NCI-H460 (cell line): ENCODE measurements around the gene LMX1B. TPM values are rescaled to one million over a fixed set of nuclear protein-coding genes. Genes with fewer than 3 reads are reported as not detected.
"Not testable (repeated sequence)": the region's sequence is repeated elsewhere in the genome, so short reads cannot be mapped to it uniquely, and the experiment has no call there.

Source experiments
- DNase-seq: peaks from one replicate; pipeline ENCODE4 v3.0.0-alpha.2; 2016; ENCODE audit warnings: low read depth; ENCODE audit errors: extremely low read depth
- total RNA-seq: library from RNA; depleted of rRNA; stranded (reverse); fragments of >200 nt; shearing (Covaris generic); gene quantifications from 2 replicates; pipeline ENCODE4 v1.2.3, GENCODE V29; 2014

LMX1B gene
- total RNA-seq, 1 experiment from 2014 or later: 1.9 TPM

GRCh38 chr9:126652140-126652582 lies 38.4 kb downstream of the LMX1B start:
- no peak for DNase-seq

- no peak for DNase-seq
Observed at GRCh38 chr9:126654124-126654523, 40.4 kb downstream of the LMX1B start.

GRCh38 chr9:126656214-126656613 lies 42.5 kb downstream of the LMX1B start:
- not testable (repeated sequence) for DNase-seq

- no peak for DNase-seq
Observed at GRCh38 chr9:126658201-126658825, 44.6 kb downstream of the LMX1B start.

GRCh38 chr9:126658956-126659555 lies 45.3 kb downstream of the LMX1B start:
- DNase-seq: no peak

GRCh38 chr9:126661122-126661520 lies 47.4 kb downstream of the LMX1B start:
- no peak for DNase-seq

GRCh38 chr9:126661521-126662251 lies 48.0 kb downstream of the LMX1B start:
- DNase-seq: no peak

- no peak for DNase-seq
Observed at GRCh38 chr9:126663661-126664072, 49.9 kb downstream of the LMX1B start.

- no peak for DNase-seq
Observed at GRCh38 chr9:126664900-126665643, 51.3 kb downstream of the LMX1B start.

GRCh38 chr9:126665644-126666035 lies 51.9 kb downstream of the LMX1B start:
- no peak for DNase-seq

GRCh38 chr9:126666155-126666803 lies 52.6 kb downstream of the LMX1B start:
- DNase-seq: no peak

- no peak for DNase-seq
Observed at GRCh38 chr9:126667190-126668055, 53.7 kb downstream of the LMX1B start.

GRCh38 chr9:126668058-126668457 lies 54.3 kb downstream of the LMX1B start:
- DNase-seq: no peak

GRCh38 chr9:126669108-126669507 lies 55.4 kb downstream of the LMX1B start:
- DNase-seq: no peak

- DNase-seq: no peak
Observed at GRCh38 chr9:126670270-126670669, 56.5 kb downstream of the LMX1B start.

GRCh38 chr9:126671381-126671831 lies 57.7 kb downstream of the LMX1B start:
- DNase-seq: no peak

GRCh38 chr9:126671983-126672382 lies 58.3 kb downstream of the LMX1B start:
- no peak for DNase-seq

- DNase-seq: no peak
Observed at GRCh38 chr9:126672634-126673284, 59.0 kb downstream of the LMX1B start.
